ENCODE results near the gene TAX1BP3.

Gene TAX1BP3

GRCh38 chr17:3655766-3656165 lies 12.6 kb downstream of the TAX1BP3 start:
- TF ChIP-seq CTCF (IDR thresholded peaks at IDR 0.05; ENCODE audit: low read depth, low read length, missing control alignments) = no peak
- no peak overlapping the region for H3K4me3 ChIP-seq (replicated peaks; ENCODE audit: low read depth, low read length)
- DNase-seq (ENCODE audit: extremely low read depth, low read depth) = no peak

GRCh38 chr17:3647769-3648555 lies 20.4 kb downstream of the TAX1BP3 start:
- DNase-seq (ENCODE audit: extremely low read depth, low read depth) = no peak
- peak; percentile 61 for TF ChIP-seq CTCF (IDR thresholded peaks at IDR 0.05; ENCODE audit: low read depth, low read length, missing control alignments)
- no peak overlapping the region for H3K4me3 ChIP-seq (replicated peaks; ENCODE audit: low read depth, low read length)

- DNase-seq (ENCODE audit: extremely low read depth, low read depth) = no peak
- no peak overlapping the region for H3K4me3 ChIP-seq (replicated peaks; ENCODE audit: low read depth, low read length)
- TF ChIP-seq CTCF (IDR thresholded peaks at IDR 0.05; ENCODE audit: low read depth, low read length, missing control alignments) = no peak
These were observed 21.1 kb downstream of the TAX1BP3 start for GRCh38 chr17:3647251-3647650.

GRCh38 chr17:3645310-3645709 lies 23.1 kb downstream of the TAX1BP3 start:
- no peak for DNase-seq (ENCODE audit: extremely low read depth, low read depth)
- H3K4me3 ChIP-seq (replicated peaks; ENCODE audit: low read depth, low read length) = no peak overlapping the region
- no peak for TF ChIP-seq CTCF (IDR thresholded peaks at IDR 0.05; ENCODE audit: low read depth, low read length, missing control alignments)

- no peak for TF ChIP-seq CTCF (IDR thresholded peaks at IDR 0.05; ENCODE audit: low read depth, low read length, missing control alignments)
These were observed 24.5 kb downstream of the TAX1BP3 start for GRCh38 chr17:3643889-3644349.

GRCh38 chr17:3641717-3642486 lies 26.5 kb downstream of the TAX1BP3 start:
- H3K4me3 ChIP-seq (replicated peaks; ENCODE audit: low read depth, low read length) = no peak overlapping the region
- DNase-seq (ENCODE audit: extremely low read depth, low read depth) = no peak
- TF ChIP-seq CTCF (IDR thresholded peaks at IDR 0.05; ENCODE audit: low read depth, low read length, missing control alignments) = no peak

More at GRCh38 chr17:3643889-3644349, 24.5 kb downstream of the TAX1BP3 start:
- no peak overlapping the region for H3K4me3 ChIP-seq (replicated peaks; ENCODE audit: low read depth, low read length)
- no peak for DNase-seq (ENCODE audit: extremely low read depth, low read depth)
